Peyer's patch (tissue), 4 donors: Measurements from ENCODE around the gene AZIN2.

Experiments
- CTCF ChIP-seq, 6 experiments: fragments of 450-650 bp in 4 of 6; fragments of 200-600 bp in 2 of 6; sonication (generic) in 1 of 6; IDR thresholded peaks; one replicate each; pipeline ENCODE4 v1.5.1; 2017 to 2019; ENCODE audit warnings: antibody characterized with exemption in 6 of 6, mild to moderate bottlenecking in 3 of 6, moderate library complexity in 1 of 6
- POLR2A ChIP-seq, 2 donors: fragments of 450-650 bp; IDR thresholded peaks; one replicate each; pipeline ENCODE4 v1.5.1; 2017; ENCODE audit warnings: antibody characterized with exemption in 2 of 2, mild to moderate bottlenecking in 2 of 2, moderate library complexity in 2 of 2

- TF ChIP-seq POLR2A (IDR thresholded peaks at IDR 0.05) (no peak), CTCF (IDR thresholded peaks at IDR 0.05) (no peak)
Observed at GRCh38 chr1:33060579-33061083, 20.3 kb upstream of the AZIN2 start.
